Osteocyte (in vitro differentiated cells): ENCODE measurements around the gene DENND4C. TPM values are rescaled to one million over a fixed set of nuclear protein-coding genes. Genes with fewer than 3 reads are reported as not detected.

ENCODE experiments used
- DNase-seq: peaks from one replicate; pipeline ENCODE4 v3.0.0; 2021; ENCODE audit warnings: mixed read lengths; ENCODE audit not compliant: unreplicated experiment; ENCODE audit errors: extremely low spot score
- H3K27ac Mint-ChIP-seq: one replicate; pipeline ENCODE4 v1.8.0; 2021; ENCODE audit warnings: mild to moderate bottlenecking, mixed read lengths; ENCODE audit not compliant: unreplicated experiment
- H3K27me3 Mint-ChIP-seq: one replicate; pipeline ENCODE4 v1.8.0; 2021; ENCODE audit warnings: mixed read lengths; ENCODE audit not compliant: unreplicated experiment
- H3K36me3 Mint-ChIP-seq: one replicate; pipeline ENCODE4 v1.8.0; 2021; ENCODE audit warnings: mixed read lengths; ENCODE audit not compliant: unreplicated experiment
- H3K4me1 Mint-ChIP-seq: one replicate; pipeline ENCODE4 v1.8.0; 2021; ENCODE audit warnings: mixed read lengths; ENCODE audit not compliant: unreplicated experiment
- H3K4me3 Mint-ChIP-seq: one replicate; pipeline ENCODE4 v1.8.0; 2021; ENCODE audit warnings: mild to moderate bottlenecking, moderate library complexity, mixed read lengths; ENCODE audit not compliant: unreplicated experiment
- H3K9me3 Mint-ChIP-seq: one replicate; pipeline ENCODE4 v1.8.0; 2021; ENCODE audit warnings: mixed read lengths; ENCODE audit not compliant: unreplicated experiment
- CTCF ChIP-seq: fragments of 200-600 bp; sonication (generic); IDR thresholded peaks from 2 replicates; pipeline ENCODE4 v1.5.0; 2021; ENCODE audit warnings: antibody characterized with exemption, mild to moderate bottlenecking, moderate library complexity
- total RNA-seq: library from RNA; stranded (reverse); gene quantifications from 2 replicates; pipeline ENCODE4 v1.2.1, GENCODE V29; 2021

The DENND4C gene
- total RNA-seq, 1 donor from 2014 or later = 41.3 TPM

GRCh38 chr9:19208653-19209052, 21.8 kb upstream of the DENND4C start:
- H3K4me1 Mint-ChIP-seq = peaks cover 3% of the 10 kb centered on the region
- H3K4me3 Mint-ChIP-seq = no peak overlapping the region
- H3K27ac Mint-ChIP-seq = no peak overlapping the region

GRCh38 chr9:19209188-19209587, 21.3 kb upstream of the DENND4C start:
- no peak for TF ChIP-seq CTCF
- H3K27me3 Mint-ChIP-seq = peaks cover 9% of the 10 kb centered on the region
- no peak for DNase-seq
- H3K36me3 Mint-ChIP-seq = no peaks in the 10 kb centered on the region
- no peak overlapping the region for H3K27ac Mint-ChIP-seq
- H3K4me1 Mint-ChIP-seq = peaks cover 3% of the 10 kb centered on the region
- no peak overlapping the region for H3K4me3 Mint-ChIP-seq
- no peaks in the 10 kb centered on the region for H3K9me3 Mint-ChIP-seq

More at GRCh38 chr9:19208653-19209052, 21.8 kb upstream of the DENND4C start:
- TF ChIP-seq CTCF = no peak
- Mint-ChIP-seq H3K36me3 (no peaks in the 10 kb centered on the region), H3K9me3 (no peaks in the 10 kb centered on the region), H3K27me3 (peaks cover 9% of the 10 kb centered on the region)
- DNase-seq = no peak

GRCh38 chr9:19213823-19214222, 16.7 kb upstream of the DENND4C start:
- DNase-seq = no peak
- peaks cover 2% of the 10 kb centered on the region for H3K4me1 Mint-ChIP-seq
- H3K27ac Mint-ChIP-seq = no peak overlapping the region
- no peaks in the 10 kb centered on the region for H3K36me3 Mint-ChIP-seq
- no peak for TF ChIP-seq CTCF
- peaks cover 5% of the 10 kb centered on the region for H3K27me3 Mint-ChIP-seq
- H3K4me3 Mint-ChIP-seq = no peak overlapping the region
- no peaks in the 10 kb centered on the region for H3K9me3 Mint-ChIP-seq

DNA sequence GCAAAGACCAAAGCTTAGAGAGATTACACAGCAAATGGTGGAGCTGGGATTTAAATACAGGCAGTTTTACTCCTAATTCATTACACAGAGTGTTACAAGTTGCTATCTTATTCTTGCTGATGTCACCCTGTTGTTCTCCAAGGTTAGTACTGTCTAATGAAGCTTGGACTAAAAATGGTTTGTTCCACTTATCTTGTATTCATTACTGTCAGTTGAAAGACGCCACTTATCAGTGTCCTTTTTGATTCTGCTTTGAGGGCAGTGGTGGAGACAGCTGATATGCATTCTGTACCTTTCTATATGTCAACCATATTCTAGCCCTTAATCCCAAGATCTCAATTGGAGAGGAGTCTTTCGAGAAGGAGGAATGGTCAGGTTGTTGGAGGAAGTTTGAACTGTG, 14.0 kb upstream of the DENND4C start:
- Mint-ChIP-seq H3K27me3 (no peaks in the 10 kb centered on the region), H3K4me3 (no peak overlapping the region), H3K36me3 (no peaks in the 10 kb centered on the region), H3K4me1 (no peaks in the 10 kb centered on the region), H3K9me3 (no peaks in the 10 kb centered on the region), H3K27ac (no peak overlapping the region)
- no peak for TF ChIP-seq CTCF
- no peak for DNase-seq

DNA sequence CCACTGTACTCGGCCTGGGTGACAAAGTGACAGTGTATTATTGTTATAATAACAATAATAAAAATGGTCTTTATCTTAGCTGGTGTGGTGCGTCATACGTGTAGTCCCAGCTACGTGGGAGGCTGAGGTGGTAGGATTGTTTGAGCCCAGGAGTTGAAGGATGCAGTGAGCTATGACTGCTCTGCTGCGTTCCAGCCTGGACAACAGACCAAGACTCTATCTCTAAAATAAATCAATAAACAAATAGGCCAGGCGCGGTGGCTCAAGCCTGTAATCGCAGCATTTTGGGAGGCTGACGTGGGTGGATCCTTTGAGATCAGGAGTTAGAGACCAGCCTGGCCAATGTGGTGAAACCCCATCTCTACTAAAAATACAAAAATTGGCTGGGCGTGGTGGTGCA, 9.2 kb upstream of the DENND4C start:
- no peak for TF ChIP-seq CTCF
- no peak for DNase-seq
- H3K9me3 Mint-ChIP-seq = no peaks in the 10 kb centered on the region
- no peaks in the 10 kb centered on the region for H3K27me3 Mint-ChIP-seq
- H3K4me3 Mint-ChIP-seq = no peak overlapping the region
- H3K4me1 Mint-ChIP-seq = no peaks in the 10 kb centered on the region
- no peak overlapping the region for H3K27ac Mint-ChIP-seq
- H3K36me3 Mint-ChIP-seq = no peaks in the 10 kb centered on the region
